HG03025 (cell line): Measurements from ENCODE around the gene NLGN4X.
A peak's percentile ranks its signal among the peaks of the same experiment; 100 is the strongest.

ENCODE experiments used
- ATAC-seq: cut with Tn5 transposase; IDR thresholded peaks from one replicate; pipeline ENCODE4 v1.9.1; 2021; ENCODE audit warnings: mild to moderate bottlenecking, moderate library complexity; ENCODE audit not compliant: unreplicated experiment, low FRiP score

NLGN4X gene

DNA sequence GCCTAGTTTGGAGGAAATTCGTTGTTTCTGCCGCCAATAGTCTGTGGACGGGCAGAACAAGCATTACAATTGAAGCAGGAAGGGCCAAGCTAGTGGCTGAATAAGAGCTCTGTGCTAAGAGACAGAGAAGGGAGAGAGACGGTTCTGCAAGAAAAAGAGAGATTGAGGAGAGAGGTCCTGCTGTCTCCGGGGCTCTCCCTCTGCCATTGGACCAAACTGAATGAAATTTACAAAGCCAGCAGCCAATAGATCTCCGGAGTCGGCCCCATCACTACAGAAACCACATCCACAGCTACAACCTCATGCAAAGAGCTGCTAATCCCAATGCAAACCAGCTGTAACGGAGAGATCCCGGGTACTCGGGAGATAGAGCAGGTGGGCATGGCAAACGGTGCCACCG lies at the start of gene NLGN4X:
NLGN4X (minus strand) TSS at position 148 of the 400 bp plus-strand sequence. CDS start 77,401 bp downstream, outside the sequence.
- ATAC-seq = no peak

DNA sequence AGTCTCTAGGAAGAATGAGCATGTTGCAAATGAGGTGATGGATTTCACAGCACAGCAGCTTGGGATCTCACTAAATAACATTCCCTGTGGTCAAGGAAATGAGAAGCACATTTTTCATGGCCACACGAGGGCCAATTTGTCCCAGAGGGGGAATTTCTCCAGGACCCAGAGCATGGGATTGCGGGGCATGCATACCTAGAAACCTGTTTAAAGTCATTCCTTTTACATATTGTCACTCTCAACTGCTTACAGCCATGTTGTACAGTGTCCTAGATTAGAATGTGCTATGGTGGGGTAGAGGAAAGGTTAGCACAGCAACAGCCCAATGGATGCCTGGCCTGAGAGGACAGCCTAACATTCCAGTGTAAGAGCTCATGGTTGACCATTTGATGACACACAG lies 37.4 kb upstream of the NLGN4X start:
- ATAC-seq = no peak

DNA sequence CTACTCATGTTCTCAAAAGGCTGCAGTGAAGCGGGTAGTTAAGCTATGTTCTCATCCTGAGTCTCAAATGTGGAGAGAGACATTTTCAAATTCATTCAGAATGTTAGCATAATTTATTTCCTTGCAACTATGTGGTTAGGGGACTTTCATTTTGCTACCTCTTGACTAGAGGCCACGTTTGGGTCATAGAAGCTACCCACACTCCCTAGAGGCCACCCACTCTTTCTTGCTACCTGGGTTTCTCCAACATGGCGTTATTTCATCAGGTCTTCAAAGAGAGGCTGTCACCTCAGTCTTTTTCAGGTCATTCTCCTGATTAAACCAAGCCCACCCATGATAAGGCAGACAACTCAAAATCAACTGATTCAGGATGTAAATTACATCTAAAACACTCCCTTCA lies 34.3 kb upstream of the NLGN4X start:
- ATAC-seq = no peak

DNA sequence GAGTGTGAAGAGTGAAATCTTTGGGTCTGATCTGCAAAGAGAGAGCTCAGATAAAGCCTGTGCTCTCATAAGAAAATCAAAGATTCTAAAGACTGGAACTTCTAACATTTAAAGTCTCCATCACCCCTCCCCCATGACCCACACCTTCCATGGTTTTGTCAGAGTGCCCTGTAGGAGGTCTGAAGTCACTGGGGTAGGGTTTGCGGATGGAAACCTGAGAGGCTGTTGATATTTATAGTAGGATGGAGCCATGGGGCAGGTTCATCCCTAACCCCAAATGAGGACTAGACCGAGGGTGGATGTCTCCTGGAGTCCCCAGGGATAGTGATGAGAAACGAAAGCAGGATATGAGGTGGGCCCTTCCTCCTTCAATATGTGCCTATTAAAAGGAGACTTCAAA lies 28.4 kb upstream of the NLGN4X start:
- no peak for ATAC-seq

DNA sequence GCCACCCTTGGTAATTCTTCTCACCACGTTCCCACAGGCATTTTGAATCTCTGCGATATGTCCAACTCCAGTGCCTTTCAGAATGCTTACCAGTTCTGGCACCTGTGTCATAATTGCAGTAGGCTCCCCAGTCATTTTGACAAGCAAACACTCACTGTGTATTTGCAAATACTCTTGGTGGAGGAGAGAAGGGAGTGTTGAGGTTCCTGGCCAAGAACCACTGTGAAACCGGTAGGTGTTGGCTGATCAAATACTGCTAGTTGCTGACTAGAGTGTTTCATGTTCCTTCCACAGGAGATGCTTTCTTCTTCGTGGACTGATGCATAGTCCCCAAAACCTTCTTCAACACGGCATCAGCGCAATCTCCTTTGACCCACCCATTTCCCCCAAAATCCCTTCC lies 16.0 kb upstream of the NLGN4X start:
- ATAC-seq = no peak

DNA sequence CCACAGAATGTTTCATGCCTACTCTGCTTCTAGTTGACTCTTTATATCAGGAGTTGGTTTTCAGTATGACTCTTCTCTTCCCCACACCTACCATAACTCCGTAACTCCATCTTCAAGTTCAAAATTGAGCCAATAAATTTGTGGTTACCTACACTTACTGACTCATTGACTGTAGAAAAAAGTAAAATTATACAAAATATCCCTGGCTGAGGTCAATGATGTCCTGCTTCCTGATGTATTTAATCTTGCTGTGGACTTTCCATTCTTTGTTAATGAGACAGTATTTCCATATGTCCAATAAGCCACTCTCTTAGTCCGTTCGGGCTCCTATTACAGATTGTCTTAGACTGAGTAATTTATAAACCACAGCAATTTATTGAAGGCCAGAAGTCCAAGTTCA lies 9.9 kb upstream of the NLGN4X start:
- ATAC-seq = no peak

DNA sequence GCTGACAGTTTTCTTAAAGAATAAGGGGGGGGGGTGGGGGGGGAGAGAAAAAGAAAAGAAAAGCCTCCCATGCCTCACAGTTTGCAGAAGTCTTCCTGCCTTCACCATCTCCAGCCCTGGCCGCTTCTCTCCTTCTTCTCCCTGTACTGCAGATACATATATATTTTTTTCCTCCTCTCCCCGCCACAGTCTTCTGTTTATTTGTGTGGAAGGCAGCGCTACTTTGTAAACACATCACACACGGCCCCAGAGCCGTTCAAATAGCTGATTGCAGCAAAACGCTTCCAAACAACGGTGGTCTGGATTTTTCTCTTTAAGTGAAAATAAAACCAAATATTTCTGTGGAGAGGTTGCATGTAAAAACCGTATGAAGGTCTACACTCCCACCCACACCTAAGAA lies 732 bp downstream of the NLGN4X start:
- no peak for ATAC-seq

DNA sequence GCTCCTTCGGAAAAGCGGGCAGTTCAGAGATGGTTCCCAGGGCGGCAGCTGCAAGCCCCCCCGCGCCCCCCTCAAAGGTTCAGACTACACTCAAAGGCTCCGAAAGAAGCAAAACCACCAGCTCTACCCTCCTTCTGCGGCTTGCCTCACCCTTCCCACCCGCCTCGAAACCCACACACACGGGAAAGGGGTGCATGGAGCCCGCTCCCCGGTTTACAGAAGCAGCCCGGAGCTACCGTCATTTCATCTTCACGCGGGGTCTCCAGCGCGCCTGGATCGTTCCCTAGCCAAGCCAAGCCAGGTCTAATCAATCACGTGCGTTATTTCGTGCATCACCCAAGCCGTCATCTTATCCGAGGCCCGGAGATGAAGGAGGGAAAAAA lies 1.2 kb downstream of the NLGN4X start:
- ATAC-seq = no peak

DNA sequence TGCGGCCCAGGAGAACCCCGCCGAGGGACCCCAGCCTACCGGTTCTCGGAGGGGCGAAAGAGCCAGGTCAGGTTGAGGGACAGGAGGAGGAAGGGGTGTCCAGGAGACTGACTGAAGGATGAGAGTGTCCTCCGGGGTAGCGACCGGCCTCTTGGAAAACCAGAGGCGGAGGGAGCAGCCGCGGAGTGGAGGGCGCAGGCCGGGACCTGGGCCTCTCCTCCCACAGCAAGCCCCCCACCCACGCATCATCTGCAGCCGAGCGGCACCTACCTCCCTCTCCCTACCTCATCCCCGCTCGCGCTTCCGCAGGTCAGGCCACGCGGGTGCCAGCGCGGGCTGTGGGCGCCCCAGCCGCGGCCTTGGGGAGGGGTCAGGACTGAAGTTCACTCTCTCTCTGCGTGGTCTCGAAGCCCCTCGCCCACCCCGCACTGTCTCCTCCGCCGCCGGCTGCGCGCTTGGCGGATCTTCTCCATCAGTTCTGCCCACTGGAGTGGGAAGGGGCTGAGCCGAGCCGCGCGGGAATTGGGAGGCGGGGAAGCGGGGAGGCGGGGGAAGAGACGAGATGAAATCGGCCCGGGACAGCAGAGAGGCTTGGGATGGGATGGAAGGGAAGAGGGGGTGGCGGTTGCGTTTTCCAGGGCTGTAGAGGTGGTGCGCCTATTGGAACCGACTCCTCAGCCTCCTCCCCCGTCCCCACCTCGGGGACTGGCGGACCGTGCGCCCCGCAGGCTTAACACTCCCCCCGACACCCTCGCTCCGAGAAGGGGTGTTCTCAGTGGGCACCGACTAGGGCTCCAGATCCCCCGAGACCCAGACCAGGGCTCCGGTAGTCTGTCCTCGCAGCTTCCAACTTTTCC lies 1.8 kb downstream of the NLGN4X start:
- no peak for ATAC-seq

DNA sequence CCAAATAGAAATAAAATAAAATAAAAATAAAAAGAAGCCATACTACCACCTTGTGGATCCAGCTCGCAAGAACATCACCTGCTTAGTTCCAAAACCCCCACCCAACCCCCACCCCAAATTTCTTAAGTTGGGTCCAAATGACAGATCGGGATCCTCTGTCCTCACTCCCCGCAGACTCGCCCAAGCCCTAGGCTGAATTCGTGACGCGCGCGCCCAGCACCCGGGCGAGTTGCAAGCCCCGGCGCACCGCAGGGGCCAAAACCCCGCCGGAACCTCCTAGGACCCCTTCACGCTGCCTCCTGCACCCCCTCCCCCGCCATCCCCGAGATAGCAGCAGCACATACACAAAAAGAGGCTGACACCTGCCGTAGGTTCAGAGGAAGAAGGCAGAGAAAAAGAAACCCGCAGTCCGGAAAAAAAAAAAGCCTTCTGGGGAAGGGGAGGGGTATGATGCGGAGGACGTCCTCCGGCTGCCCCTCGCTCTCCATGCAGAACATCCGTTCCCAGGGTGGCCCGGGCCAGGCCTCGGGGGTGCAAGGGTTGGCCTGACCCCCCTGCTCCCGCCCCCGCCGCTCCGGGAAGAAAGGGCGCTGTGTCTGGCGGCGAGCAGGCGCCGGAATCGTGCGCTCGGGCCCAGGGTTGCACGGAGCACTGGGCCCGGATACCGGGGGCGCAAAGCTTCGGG lies 2.6 kb downstream of the NLGN4X start:
- no peak for ATAC-seq

DNA sequence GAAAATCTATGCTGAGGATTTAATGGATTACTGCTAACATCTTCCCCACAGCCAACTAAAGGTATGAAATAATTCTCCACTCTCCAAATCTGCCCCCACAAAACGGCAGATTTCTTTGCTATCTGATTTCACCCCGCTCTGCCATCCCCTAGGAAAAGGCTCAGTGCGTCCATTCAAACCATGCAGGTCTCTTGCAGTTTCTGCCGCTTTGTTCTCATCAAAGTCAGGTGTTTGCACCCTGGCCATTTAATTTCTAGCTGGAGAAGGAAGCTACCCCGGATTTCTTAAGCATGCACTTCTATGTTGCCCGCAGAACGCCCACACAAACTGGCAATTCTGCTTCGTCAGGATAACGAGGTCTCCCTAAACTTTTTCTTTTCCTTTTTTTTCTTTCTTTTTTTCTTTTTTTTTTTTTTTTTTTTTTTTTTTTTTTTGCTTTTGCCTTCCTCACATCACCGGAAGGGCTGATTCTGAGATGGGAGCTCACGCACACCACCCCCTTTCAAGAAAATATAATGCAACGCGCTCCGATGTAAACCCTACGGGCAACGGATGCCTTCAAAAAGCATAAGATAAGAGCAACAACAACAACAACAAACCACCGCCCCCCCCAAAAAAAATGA lies 3.3 kb downstream of the NLGN4X start:
- no peak for ATAC-seq

DNA sequence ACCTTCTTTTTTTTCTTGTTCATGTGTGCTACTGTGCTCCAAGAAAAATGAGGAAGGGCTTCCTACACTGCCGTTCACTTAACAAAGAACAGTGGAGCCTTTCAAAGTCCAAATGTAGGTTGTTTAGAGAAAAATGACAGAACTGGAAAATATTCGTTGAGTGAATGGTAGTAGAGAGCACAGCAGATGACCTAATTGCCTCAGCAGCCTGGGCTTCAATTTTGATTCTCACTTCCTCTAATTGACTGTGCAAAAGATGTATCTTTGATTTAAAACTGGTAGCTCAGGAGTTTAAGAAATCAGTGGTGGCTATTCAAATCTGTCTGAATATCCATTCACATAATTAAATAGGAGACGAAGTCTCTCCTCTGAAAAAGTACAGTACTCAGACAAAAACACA lies 5.2 kb downstream of the NLGN4X start:
- no peak for ATAC-seq

DNA sequence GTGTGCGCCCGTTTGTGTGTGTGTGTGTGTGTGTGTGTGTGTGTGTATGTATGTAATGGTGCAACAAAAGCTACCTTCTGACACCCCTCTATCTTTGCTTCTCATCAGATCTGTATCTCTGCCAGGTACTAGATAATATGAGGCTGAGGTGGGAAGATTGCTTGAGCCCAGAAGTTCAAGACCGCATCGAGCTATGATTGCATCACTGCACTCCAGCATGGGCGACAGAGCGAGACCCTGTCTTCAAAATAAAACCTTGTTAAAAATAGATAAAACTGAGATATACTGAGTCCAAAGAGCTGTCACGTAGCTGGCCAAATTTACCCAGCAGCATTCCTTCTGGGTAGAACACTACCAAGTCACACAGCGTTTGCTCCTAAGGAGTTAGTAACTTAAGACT lies 18.4 kb downstream of the NLGN4X start:
- no peak for ATAC-seq

DNA sequence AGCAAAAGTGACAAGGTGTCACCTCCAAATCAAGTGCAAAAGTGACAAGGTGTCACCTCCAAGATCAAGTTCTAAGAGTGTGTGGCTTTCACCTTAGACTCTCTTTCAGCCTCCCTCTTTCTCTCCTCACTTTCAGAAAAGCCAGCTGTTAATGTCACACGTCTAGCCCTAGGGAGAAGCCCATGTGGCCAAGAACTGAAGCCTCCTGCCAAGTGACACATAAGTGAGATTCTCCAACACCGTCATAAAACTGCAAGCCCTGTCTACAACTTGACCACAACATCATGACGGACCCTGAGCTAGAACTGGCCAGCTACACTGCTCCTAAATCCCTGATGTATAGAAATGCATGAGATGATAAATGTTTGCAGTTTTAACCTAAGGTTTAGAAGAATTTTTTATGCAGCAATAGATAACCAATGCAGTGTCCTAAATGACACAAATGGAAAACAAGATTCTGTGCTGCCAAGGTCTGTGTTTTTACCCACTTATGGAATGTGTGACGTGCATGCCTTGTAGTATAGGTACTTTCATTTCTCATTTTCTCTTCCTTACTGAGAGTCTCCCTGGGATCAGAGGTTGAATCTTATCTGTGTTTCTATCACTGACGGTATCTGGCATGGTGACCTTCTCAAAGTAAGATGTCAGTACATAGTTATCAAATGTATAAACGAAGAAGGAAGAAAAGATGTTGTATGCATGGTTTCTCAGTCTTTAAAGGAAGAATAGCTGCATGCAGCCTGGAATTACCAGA lies 25.0 kb downstream of the NLGN4X start:
- no peak for ATAC-seq

DNA sequence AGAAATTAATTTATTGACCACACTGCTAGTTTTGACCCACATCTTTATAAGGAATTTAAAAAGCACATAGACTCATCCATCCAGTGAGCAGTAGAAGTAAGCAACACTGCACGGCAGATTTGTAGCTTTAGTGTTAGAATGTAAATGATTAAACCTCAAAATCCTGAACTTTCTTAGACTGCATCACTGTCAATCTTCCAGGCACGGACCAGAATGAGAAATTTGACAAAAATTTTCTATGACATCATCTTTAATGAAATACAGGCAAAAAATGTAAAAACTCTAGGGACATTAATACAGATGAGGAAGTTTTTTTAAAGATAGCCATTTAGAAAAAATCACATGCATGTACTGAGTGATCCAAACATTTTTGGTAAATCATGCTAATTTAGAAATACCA lies 29.2 kb downstream of the NLGN4X start:
- ATAC-seq = no peak

DNA sequence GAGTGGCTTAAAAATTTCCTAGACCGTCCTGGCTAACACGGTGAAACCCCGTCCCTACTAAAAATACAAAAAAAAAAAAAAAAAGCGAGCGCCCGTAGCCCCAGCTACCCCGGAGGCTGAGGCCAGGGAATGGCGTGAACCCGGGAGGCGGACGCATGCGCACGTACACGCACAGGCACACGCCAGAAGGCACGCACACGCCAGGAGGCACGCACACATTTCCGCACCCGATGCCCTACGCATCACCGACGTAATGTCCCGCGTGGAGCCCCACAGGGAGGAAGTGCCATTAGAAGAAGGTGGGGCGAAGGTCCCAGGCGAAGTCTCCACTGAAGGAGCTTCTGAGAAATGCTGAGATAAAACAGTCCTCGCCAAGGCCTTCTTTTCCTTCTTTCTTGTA lies 41.4 kb downstream of the NLGN4X start:
- ATAC-seq = no peak

DNA sequence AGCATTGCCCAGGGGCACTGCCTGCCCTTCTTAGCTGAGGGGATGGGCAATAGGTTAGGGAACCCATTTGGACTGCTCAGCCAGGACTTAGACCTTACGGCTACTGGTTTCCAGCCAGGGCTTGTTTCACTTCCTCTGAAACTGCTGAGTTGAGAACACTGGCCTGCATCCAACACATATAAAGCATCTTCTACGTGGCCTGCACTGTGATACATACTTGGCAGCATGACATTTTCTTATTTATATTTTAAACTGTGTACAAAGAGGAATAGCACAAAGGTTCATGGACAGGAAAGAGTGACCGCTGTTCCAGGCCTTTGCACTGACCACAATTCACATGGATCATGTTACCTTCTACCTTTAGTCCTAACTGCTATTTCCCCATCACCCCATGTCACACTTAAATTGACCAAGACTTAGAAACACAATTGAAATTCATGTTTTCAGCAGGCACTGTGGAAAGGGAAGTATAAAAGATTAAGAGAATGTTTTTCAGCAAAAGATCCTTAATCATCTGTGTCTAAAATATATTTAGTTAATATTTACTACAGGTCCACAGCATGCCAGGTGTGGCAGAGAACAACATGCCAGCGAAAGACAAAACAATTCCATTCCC lies 43.7 kb downstream of the NLGN4X start:
- ATAC-seq = peak; percentile 93

DNA sequence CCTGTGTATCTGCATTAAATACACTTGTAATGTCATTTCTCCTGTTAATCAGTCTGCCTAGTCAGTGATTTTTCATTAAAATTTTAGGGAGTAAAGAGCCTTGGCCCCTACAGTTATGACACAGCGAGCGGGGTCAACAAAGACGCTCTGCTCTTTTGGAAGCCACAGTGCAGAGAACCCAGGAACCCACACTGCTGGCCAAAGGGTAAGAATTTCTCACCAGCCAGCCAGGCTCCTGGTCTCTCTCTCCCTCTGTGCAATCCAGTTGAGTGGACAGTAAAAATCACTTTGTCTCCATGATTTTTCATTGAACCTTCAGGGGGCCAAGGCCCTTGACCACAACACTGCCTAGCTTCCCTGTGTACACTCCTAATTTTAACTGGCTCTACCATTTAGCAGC lies 52.8 kb downstream of the NLGN4X start:
- ATAC-seq = no peak

DNA sequence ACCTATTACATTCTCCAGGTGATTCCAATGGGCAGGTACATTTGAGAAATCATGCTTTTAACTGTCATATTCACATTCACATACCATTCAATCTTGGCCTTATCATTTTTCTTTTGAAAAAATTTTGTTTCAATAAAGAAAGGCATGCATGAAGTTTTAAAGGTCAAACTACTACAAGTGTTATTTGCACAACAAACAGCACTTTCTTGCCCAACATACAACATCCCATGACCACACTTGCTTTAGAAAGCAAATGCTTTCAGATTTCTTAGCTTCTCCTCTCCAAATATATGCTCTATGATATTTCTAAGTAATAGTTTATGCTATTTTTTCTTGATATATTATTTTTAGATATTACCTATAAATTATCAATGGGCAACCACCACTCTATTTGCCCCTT lies 58.2 kb downstream of the NLGN4X start:
- ATAC-seq = no peak

DNA sequence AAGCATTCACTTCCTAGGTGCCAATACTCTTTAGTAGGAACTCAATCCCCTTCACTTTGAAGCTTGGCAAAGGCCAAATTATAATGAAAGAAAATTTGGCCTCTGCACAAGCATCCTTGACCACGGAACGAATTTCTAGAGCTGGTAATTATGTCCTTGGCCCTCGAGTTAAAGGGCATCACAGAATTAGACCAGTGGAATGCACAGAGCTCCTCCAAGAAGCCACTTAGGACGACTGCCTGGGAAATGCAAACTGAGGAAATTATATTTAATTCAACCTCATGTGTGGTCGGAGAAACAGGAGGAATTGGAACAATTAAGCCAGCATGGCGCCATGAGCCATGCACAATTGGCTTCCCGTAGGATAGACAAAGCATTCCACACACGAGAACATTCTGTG lies 59.3 kb downstream of the NLGN4X start:
- no peak for ATAC-seq

DNA sequence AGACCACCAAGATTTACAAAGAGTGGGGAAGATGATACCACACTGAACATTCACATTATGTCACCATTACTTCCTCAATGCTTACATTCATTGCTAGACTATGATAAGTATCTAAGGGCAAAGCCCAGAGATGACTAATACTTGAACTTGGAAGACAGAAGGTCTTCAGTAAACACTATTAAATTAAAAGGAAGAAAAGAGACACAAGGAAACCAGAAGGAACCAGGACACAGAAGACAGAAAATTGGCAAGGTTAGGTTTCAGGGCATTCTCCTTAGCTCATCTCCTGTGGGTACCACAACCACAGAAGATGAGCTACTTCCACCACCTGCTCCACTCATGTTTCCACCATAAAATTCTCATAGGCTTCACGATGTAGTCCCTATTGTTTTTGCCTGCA lies 64.9 kb downstream of the NLGN4X start:
- ATAC-seq = no peak
